ENCODE results near the gene GNL3. TPM values are rescaled to one million over a fixed set of nuclear protein-coding genes. Genes with fewer than 3 reads are reported as not detected.

Gene GNL3
- total and polyA plus RNA-seq, 2 donors (not counting 3 experiments of a cell fraction or from before 2014, with no cell fraction given) = 27.8 to 109 TPM

DNA sequence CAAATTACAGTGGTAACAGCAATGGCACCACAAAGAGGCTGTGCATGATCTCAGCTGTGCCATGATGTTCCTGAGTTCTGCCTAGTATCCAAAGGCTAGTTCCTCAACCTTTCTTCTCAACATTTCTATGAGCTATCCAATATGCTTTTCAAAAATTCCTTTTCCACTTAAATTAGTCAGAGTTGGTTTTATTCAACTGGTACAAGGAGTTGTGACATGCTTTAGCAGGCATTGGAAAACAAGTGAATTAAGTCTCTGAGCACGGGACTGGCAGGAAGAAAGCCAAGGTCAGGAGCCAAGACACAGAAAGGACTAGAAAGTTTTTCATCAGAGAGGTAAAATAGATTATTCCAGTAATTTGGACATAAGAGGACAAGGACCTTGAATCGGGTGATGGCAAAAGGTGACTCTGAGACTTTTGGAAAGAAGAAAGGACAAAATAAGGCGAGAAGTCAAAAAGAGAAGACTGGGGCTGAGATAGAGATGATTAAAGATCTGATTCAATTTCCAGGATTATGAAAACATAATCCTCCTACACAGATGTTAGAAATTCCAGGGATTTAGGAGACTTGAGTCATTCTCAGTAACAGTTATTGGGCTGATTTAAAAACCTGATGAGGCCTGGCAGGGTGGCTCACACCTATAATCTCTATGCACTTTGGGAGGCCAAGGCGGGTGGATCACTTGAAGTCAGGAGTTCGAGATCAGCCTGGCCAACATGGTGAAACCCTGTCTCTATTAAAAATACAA lies 36.2 kb upstream of the GNL3 start:
- H2AFZ ChIP-seq (ENCODE audit: low read depth, low read length) = no peak overlapping the region
- H3K79me2 ChIP-seq (ENCODE audit: control insufficient read depth, insufficient read depth, low read length) = no peaks in the 10 kb centered on the region
- H3K27me3 ChIP-seq (ENCODE audit: control insufficient read depth in 2 of 2, insufficient read depth in 2 of 2, low read length in 2 of 2) = no peaks in the 10 kb centered on the region
- DNase-seq (ENCODE audit: low read depth, low spot score) = no peak
- no peaks in the 10 kb centered on the region for H3K9me1 ChIP-seq (replicated peaks; ENCODE audit: control insufficient read depth, extremely low read depth, insufficient read depth, low read length)
- H3K36me3 ChIP-seq (ENCODE audit: control insufficient read depth in 2 of 2, extremely low read depth in 1 of 2, insufficient read depth in 2 of 2, low read length in 2 of 2) = peaks cover 18 to 45% of the 10 kb centered on the region in 2 experiments
- FAIRE-seq = no peak
- ChIA-PET CTCF (interaction anchor here (0.8 kb wide), 1 partner anchor 17 kb away, joined by 3 read pairs; no protein-coding TSS in a partner anchor), POLR2A (no interaction called here)
- H3K4me3 ChIP-seq (replicated peaks in 1 of 3; ENCODE audit: insufficient read depth in 1 of 3, low read depth in 1 of 3, low read length in 3 of 3) = no peak overlapping the region
- H3K9ac ChIP-seq (replicated peaks; ENCODE audit: extremely low read depth, insufficient read depth, low read length) = no peak overlapping the region
- H3K4me2 ChIP-seq (ENCODE audit: insufficient read depth, low read length) = no peak overlapping the region
- BruUV-seq (replicated peaks) = no TSS peak
- dilution Hi-C loops (cut with MboI; ENCODE audit: extremely low pct_ligation_motif_present, low sequenced_read_pairs) (no loop called here), intact Hi-C loops (cut with micrococcal nuclease) (no loop called here)
- H3K4me1 ChIP-seq (ENCODE audit: control insufficient read depth, extremely low read depth, insufficient read depth, low read length) = no peaks in the 10 kb centered on the region
- TF ChIP-seq MYC (IDR thresholded peaks at IDR 0.05; ENCODE audit: low read depth, low read length) = no peak
- no peak for TF ChIP-seq POLR2AphosphoS5 (IDR thresholded peaks at IDR 0.05; ENCODE audit: insufficient read depth, low read depth, low read length)
- TF ChIP-seq POLR2A (IDR thresholded peaks at IDR 0.05; ENCODE audit: low read depth, low read length) = no peak
- TF ChIP-seq EZH2 (IDR thresholded peaks at IDR 0.05; ENCODE audit: borderline replicate concordance, low read depth, low read length, severe bottlenecking) = no peak
- H4K20me1 ChIP-seq (replicated peaks; ENCODE audit: control insufficient read depth, extremely low read depth, insufficient read depth, low read length) = no peaks in the 10 kb centered on the region
- no peaks in the 10 kb centered on the region for H3K9me3 ChIP-seq (replicated peaks; ENCODE audit: control insufficient read depth, insufficient read depth, low read length)
- H3K27ac ChIP-seq (ENCODE audit: insufficient read depth, low read depth, low read length) = no peak overlapping the region

DNA sequence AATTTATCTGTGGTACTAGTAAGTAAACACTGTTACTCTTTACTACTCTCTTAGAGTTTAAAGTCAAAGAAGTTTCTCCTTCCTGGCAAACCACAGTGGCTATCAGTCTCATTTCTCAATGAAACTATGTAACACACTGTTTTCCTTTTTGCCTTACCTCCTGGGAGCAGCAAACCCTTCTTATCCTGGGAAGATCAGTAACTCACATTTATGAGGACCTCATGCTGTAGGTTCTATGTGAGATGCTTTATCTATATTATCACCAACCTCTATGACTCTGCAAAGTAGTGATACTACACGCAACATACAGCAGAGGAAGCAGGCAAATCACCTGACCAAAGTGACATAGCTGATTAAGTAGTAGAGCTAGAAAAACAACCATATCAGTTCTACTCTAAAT lies 35.4 kb upstream of the GNL3 start:
- no peak overlapping the region for H2AFZ ChIP-seq (ENCODE audit: low read depth, low read length)
- TF ChIP-seq GATA2 (IDR thresholded peaks at IDR 0.05; ENCODE audit: insufficient read depth, insufficient read length, low read depth, low read length) (no peak), JUN (IDR thresholded peaks at IDR 0.05; ENCODE audit: borderline replicate concordance, insufficient read depth, insufficient read length, low read depth) (no peak), POLR2A (IDR thresholded peaks at IDR 0.05; ENCODE audit: low read depth, low read length) (no peak), EZH2 (IDR thresholded peaks at IDR 0.05; ENCODE audit: borderline replicate concordance, low read depth, low read length, severe bottlenecking) (no peak), POLR2AphosphoS5 (IDR thresholded peaks at IDR 0.05; ENCODE audit: insufficient read depth, low read depth, low read length) (no peak), MYC (IDR thresholded peaks at IDR 0.05; ENCODE audit: low read depth, low read length) (no peak), FOS (IDR thresholded peaks at IDR 0.05; ENCODE audit: borderline replicate concordance, insufficient read depth, low read length) (no peak)
- TF ChIP-seq, protein P1, sequence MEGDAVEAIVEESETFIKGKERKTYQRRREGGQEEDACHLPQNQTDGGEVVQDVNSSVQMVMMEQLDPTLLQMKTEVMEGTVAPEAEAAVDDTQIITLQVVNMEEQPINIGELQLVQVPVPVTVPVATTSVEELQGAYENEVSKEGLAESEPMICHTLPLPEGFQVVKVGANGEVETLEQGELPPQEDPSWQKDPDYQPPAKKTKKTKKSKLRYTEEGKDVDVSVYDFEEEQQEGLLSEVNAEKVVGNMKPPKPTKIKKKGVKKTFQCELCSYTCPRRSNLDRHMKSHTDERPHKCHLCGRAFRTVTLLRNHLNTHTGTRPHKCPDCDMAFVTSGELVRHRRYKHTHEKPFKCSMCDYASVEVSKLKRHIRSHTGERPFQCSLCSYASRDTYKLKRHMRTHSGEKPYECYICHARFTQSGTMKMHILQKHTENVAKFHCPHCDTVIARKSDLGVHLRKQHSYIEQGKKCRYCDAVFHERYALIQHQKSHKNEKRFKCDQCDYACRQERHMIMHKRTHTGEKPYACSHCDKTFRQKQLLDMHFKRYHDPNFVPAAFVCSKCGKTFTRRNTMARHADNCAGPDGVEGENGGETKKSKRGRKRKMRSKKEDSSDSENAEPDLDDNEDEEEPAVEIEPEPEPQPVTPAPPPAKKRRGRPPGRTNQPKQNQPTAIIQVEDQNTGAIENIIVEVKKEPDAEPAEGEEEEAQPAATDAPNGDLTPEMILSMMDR (IDR thresholded peaks at IDR 0.05; ENCODE audit: extremely low read depth in 1 of 2, insufficient read depth in 1 of 2, low read depth in 1 of 2, low read length in 2 of 2) = no peak
- TF ChIP-seq, protein P2, sequence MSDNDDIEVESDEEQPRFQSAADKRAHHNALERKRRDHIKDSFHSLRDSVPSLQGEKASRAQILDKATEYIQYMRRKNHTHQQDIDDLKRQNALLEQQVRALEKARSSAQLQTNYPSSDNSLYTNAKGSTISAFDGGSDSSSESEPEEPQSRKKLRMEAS (IDR thresholded peaks at IDR 0.05; ENCODE audit: insufficient read depth, insufficient read length) = no peak
- no peaks in the 10 kb centered on the region for H4K20me1 ChIP-seq (replicated peaks; ENCODE audit: control insufficient read depth, extremely low read depth, insufficient read depth, low read length)
- H3K27me3 ChIP-seq (ENCODE audit: control insufficient read depth in 2 of 2, insufficient read depth in 2 of 2, low read length in 2 of 2) = no peaks in the 10 kb centered on the region
- ChIA-PET POLR2A (no interaction called here), CTCF (interaction anchor here (0.9 kb wide), 2 partner anchors 14 to 34 kb away, joined by 3 to 5 read pairs; no protein-coding TSS in a partner anchor)
- no peak overlapping the region for H3K4me2 ChIP-seq (ENCODE audit: insufficient read depth, low read length)
- no peak for FAIRE-seq
- dilution Hi-C loops (cut with MboI; ENCODE audit: extremely low pct_ligation_motif_present, low sequenced_read_pairs) = no loop called here
- no peaks in the 10 kb centered on the region for H3K79me2 ChIP-seq (ENCODE audit: control insufficient read depth, insufficient read depth, low read length)
- H3K36me3 ChIP-seq (ENCODE audit: control insufficient read depth in 2 of 2, extremely low read depth in 1 of 2, insufficient read depth in 2 of 2, low read length in 2 of 2) = peaks cover 19 to 45% of the 10 kb centered on the region in 2 experiments
- intact Hi-C loops (cut with micrococcal nuclease) = no loop called here
- no peaks in the 10 kb centered on the region for H3K9me1 ChIP-seq (replicated peaks; ENCODE audit: control insufficient read depth, extremely low read depth, insufficient read depth, low read length)
- H3K9ac ChIP-seq (replicated peaks; ENCODE audit: extremely low read depth, insufficient read depth, low read length) = no peak overlapping the region
- no peak overlapping the region for H3K27ac ChIP-seq (ENCODE audit: insufficient read depth, low read depth, low read length)
- H3K4me3 ChIP-seq (replicated peaks in 1 of 3; ENCODE audit: insufficient read depth in 1 of 3, low read depth in 1 of 3, low read length in 3 of 3) = no peak overlapping the region
- no peak for DNase-seq (ENCODE audit: low read depth, low spot score)
- no peaks in the 10 kb centered on the region for H3K4me1 ChIP-seq (ENCODE audit: control insufficient read depth, extremely low read depth, insufficient read depth, low read length)
- no TSS peak for BruUV-seq (replicated peaks)
- H3K9me3 ChIP-seq (replicated peaks; ENCODE audit: control insufficient read depth, insufficient read depth, low read length) = no peaks in the 10 kb centered on the region

All from endothelial cell of umbilical vein (primary cell).